Activated naive CD8-positive, alpha-beta T cell treated with anti-CD3 and anti-CD28 coated beads, Interleukin-2, amount 50 U/mL, for 16 hours (primary cell): ENCODE data around the gene NCOR2.

Experiments used
- DNase-seq: peaks from one replicate; pipeline ENCODE4 v3.0.0-alpha.2; 2020; ENCODE audit warnings: low read depth, low spot score

The NCOR2 gene

DNA sequence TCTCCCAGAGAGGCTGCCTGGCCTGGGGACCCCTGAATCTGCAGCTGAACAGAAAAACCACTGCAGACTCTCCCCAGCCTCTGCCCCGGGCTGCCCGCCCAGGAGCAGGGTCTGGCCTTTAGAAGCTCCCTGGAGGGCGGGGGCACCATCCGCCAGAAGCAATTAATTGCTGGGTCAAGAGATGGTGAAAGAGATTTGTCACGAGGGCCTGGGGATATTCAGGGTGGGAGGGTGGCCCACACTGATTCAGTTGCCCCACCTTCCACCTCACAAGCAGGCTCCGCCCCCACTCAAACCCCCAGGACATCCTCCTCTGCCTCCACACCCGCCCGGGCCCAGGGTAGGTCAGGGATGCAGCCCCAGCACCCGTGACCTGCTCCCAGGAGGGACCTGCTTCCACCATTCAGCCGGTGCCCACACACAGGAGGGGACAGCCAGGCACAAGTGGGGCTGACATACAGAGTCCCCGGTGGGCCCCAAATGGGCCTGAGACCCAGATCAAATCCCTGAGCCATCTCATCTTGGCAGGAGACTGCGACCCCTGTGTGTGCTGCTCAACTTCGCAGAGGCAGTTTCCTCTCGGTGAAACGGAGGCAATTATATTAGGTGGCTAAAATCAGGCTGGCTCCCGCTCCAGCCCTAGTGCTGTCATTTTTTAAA is 23.0 kb downstream of the NCOR2 start:
- DNase-seq = no peak

DNA sequence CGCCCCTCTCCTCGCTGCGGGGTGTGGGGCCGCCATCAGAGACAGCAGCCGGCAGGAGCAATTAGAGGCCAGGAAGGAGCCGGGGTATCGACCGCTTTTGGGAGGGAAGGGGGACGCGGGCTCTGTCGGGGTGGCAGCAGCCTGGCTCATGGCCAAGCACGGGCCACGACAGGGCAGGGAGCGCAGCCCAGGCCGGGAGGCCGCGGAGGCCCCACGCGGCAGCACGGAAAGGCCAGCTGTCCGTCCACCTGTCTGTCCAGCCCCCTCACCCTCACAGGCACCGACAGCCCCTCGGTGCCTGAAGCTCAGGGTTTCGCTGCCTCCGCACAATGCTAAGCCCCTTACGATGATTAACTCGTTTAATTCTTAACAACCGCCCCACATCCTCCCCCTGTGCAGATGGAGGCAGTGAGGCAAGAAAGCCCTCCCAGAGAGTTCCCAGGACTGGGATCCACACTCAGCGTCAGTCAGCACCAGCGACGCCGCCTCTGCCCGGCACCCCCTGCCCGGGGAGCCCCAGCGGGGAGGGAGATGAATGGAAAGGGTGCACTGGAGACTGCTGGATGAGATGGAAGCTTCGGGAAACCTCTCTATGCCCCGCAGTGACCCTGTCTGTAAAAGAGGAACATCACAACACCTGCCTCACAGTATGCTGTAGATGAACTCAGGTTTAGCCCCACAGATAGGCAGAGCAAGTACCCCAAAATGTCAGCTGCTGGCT is 23.7 kb downstream of the NCOR2 start:
- DNase-seq = no peak

DNA sequence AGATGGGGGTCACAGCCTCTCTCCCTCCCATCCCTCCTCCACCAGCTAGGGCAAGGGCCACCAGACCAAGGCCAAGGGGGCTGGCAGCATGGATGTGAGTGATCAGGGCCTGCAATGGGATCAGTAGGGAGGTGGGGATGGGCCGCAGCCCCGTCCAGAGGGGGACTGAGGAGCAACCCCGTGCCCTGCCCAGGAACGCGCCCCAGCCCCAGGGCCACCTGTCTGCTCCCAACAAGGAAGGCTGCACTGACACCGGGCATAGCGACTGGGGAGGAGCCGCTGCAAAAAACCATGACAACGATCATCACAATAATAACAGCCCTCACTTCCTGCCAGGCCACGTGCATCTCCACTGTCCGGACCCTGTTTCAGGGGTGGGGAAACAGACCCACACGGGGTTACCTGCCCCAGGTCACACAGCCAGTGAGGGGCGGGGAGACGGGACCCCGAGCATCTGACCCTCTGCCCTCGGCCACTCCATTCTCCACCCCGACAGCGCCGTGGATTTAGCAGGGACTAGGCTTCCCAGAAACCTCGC is 24.3 kb downstream of the NCOR2 start:
- no peak for DNase-seq

DNA sequence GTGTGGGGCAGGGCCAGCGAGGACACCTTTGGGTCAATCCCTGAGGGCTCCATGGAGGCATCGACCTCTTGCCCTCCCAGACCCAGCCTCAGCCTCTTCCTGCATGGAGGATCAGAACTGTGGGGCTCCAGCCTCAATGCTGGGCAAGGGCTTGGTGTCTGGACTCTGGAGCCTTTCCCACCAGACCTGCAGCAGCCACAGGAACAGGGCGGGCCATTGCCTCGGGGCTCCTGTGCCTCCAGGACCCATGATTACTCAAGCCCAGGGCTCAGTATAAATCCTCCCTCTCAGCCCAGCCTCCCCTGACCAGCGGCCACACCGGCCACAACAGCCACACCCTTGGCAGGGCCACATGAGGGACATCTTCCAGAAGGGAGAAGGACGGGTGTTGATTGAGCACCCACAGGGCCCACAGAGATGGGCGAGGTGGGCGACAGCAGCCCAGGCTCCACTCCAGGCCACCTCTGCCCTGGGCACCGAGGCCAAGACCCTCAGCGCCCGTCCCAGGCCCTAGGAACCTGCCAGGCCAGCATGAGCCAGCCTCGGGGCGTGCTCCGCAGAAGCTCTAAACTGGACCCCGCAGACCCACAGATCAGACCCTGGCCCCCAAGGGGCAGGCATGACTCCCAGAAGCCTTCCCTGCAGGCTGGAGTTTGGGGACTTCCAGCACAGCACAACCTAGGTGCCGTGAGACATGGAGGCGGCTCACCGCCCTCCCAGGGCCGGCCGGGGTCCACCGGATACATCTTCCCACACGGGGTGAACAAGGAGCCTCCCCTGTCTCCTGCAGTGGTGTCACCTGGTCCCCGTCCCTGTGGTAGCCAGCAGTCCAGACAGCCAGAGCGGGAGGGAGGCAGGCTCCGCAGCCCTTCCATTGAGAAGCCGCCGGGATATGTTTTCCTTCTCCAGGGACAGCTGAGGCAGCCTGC is 25.1 kb downstream of the NCOR2 start:
- DNase-seq = no peak

DNA sequence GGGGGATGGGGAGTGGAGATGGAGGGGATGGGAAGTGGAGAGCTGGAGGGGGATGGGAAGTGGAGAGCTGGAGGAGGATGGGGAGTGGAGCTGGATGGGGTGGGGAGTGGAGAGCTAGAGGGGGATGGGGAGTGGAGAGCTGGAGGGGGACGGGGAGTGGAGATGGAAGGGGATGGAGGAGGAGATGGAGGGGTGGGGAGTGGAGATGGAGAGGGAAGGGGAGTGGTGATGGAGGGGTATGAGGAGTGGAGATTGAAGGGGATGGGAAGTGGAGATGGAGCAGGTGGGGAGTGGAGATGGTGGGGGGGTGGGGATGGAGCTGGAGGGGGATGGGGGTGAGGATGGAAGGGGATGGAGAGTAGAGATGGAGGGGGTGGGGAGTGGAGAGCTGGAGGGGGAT is 26.1 kb downstream of the NCOR2 start:
- no peak for DNase-seq

DNA sequence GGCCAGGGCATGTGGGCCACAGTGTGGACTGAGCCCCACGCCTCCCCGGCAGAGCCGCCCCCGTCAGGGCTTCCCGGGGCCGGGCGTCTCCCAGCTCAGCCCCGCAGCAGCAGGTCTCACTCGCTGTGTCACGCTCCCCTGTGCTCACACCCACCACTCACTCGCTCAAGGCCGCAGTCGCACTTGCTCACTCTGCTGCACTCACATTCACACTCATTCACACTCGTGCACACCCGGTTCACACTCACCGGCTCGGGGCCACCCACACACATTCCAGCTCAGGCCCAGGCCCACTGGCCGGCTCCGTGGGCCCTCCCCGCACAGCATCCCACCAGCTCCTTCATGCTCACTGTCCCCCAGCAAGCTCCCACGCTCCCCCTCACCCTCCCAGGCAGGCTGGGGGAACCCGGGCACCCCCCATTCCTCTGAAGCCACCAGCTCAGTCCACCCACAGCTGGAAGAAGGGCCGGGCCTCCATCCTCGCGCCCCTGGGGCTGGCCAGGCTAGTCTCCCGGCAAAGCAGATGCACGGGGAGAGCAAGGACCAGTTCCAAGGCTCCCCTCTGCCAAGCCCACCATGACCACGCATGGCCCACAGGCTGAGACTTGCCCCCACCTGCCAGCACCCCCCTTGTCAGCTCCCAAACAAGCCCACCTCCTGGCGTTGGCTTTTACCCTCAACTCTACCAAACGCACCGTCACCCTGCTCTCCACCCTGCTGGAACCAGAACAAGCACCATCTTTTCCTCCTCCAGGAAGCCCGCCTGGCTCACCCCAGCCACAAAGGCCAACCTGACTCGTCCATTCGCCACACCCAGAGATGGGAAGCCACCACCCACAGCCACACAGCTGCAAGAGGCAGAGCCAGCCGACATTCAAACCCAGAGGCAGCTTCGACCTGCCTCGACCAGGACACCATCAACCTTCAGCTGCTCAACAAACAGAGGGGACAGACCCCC is 28.0 kb downstream of the NCOR2 start:
- no peak for DNase-seq

DNA sequence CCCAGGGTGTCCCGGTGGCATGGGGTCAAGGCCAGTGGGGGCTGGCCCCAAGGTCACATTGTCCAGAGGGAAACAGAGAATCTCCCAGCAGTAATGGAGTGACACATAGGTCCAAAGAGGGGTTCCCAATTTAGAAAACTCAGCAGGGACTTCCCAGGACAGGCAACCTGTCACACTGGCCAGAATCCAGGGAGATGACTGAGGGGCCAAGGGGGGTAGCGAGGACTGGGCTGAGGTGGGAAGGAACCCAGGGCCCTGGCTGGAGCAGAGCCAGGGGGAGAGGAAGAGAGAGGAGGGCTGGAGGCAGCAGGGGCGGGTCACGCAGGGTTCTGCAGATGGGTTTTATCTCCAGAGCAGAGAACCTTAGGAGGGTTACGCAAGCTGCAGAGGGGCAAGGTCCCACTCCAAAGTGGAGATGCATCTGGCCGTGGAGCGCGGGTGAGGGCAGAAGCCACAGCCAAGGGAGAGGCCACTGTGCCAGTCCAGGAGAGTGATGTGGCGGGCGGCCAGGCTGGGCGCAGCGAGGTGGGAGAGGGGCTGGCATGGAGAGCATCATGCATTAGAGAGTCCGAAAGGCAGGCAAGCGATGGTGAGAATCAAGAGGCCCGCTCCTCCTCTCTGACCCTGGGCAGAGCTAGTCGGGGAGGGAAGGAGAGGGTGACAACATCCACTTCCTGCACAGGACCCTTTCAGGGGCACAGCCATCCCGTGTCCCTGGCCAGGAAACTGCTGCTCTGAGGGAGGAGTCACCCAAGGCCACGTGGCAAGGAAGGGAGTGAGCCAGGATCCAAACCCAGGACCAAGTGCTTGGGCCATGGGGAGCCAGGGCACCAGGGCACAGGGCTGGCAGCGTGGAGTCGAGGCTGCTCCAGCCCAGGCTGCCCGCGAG is 29.0 kb downstream of the NCOR2 start:
- no peak for DNase-seq

DNA sequence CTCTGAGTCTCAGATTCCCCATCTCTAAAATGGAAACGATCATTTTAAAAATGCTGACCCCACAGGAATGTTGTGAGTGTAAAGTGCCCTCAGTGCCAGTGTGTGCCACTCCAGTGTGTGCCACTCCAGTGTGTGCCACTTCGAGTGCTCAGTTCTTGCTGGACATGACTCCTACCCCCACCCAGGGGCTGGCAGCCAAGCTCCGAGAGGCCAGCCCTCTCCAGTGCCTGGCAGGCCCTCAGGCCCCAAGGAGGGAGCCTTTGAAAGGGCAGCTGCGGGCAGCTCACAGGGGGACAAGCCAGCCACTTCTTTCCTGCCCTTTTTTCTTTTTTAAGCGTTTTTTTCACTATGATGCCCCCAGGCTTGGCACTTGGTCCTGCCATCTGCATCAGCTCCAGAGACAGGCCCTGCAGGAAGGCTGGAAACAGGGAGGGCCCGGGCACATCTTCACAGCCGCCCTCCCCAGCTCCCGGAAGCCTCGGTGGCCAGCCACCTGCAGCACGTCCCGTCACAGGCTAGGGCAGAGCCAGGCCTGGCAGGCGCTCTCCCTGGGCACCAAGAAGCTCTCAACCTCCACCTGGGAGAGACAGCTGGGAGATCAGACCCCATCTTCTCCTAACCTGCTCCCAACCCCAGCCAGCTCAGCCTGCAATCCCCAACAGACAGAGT is 29.8 kb downstream of the NCOR2 start:
- DNase-seq = no peak

DNA sequence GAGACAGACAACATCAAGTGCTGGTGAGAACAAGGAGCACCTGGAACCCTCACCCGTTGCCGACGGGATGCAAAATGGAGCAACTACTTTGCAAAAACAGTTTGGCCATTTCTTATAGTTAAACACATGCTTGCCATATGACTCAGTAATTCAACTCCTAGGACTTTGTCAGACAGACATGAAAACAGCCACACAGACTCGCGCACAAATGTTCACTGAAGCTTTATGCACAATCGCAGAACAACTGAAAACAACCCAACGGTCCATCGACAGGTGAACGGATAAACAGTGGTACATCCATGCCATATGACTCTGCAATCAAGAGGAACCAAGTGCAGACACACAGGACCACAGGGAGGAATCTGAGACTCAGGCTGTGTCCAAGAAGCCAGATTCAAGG is 30.8 kb downstream of the NCOR2 start:
- DNase-seq = no peak

DNA sequence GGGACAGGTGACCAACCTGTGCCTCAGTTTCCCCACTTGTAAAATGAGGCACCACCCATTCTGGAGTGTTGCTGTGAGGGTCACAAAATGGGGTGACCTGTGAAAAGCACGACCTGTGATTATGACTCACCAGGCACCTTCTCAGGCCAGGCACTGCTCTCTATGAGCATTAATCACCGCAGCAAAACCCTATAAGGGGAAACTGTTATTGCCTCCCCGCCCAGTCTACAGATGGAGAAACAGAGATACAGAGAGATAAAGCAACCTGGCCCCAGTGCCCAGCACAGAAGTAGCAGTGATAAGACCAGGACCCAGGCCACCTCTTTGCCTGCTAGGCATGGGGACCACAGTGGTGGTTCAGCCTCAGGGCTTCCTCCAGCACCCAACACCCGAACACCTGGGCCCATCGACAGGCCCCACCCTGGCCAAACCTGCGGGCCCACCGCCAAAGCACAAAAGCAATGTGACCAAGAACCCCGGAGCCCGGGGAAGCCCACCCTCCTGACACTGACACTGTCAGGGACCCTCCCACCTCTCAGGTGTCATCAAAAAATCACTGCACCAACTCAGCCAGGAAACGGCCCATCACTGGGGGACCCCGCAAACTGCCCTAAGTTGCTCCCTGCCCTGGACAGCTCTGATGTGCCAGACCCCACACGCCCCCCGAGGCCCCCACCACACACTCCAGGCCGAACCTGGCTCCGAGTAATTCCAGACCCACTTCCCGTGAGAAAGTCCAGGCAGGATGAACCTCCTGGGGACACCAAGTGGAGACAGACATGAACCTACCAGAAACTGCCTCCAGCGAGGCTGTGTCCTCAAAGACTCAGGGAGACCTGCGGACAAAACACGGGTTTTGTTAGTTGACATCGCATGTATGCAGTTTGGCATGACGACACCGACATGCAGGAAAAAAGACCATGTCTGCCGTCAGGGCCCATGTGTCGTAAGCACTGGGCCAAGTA is 32.4 kb downstream of the NCOR2 start:
- no peak for DNase-seq

DNA sequence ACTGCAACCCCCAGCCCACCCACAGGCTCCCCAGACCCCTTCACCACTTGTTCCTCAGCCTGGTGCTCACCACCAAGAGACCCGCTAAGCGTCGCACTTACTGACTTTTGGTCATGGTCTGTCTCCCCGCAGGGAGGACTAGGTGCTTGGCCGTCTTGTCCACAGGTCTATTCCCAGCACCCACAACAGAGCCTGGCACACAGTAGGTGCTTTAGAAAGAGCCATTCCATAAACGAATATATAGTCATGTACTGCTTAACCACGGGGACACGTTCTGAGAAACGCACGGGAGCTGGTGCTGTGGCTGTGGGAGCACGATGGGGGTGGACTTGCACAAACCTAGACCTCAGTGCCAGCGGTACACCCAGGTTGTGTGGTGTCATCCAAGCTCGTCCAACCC is 34.0 kb downstream of the NCOR2 start:
- no peak for DNase-seq

DNA sequence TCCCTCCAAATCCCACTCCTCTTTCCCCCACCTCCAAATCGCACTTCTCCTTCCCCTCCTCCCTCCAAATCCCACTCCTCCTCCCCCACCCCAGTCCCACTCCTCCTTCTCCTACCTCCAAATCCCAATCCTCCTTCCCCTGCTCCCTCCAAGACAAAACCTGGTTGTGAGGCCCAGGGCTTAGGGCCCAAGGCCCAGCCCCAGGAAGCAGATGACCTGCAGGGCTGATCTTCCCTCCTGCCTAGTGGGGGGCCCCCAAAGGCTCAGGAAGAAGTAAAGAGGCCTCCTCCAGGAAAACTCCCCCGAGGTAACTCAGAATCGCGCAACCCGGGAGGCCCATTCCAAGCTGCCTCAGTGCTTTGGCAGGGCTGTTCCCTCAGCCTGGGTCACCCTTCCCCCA is 34.4 kb downstream of the NCOR2 start:
- DNase-seq = no peak

DNA sequence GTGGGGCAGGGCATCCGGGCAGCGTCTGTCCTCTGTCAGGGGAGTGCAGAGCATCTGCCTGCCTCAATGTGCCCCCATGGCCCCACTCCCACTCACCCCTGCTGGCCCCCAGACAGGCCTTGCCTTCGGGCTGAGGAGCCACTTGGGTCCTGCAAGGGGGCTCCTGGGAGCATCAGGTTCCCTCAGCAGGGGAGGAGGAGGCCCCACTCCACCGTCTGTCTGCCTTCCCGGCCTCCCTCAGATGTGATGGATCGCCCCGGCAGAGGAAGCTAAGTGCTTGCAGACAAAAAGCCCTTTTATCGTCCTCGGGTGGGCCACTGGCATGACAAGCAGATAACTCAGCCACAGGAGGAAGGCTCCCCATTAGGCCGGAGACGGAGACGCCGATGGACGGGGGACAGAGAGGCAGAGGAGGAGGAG is 35.1 kb downstream of the NCOR2 start:
- no peak for DNase-seq

DNA sequence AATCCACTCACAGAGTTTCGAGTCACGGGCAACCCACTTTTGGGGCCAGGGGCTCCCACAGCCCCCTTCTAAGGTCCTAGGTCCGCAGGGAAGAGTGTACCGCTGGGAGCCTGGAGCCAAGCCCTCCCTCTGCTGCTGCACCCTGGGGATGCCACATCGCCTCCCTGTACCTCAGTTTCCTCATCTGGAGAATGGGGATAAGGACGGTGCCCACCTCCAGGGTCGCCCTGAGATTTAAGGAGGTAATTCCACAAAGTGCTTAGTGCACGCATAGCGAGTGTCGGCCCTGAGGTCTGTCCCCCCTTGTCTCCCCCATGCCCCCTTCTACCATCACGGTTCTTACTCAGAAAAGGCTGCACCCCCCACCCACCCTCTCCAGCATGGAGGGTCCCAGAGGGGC is 35.5 kb downstream of the NCOR2 start:
- no peak for DNase-seq

DNA sequence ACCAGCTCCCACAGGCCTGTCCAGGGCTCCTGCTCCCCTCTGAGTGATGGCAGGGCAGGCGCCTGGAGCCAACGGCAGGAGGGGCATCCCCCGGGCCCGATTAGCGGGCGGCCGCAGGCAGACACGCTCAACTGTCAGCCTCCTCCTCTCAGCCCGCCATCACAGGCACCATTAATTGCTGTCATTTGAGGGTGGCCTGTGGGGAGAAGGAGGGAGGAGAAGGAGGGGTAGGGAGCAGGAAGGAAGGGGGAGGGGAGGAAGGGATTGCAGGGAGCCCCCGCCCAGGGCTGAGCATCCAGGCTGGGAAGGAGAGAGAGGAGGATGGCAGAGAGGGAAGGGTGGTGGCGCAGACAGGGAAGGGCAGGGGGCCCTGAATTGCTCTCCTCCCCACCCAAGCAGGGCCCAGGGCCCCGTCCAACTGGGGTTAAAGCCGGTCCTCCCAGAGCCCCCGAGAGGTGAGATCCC is 36.1 kb downstream of the NCOR2 start:
- no peak for DNase-seq

DNA sequence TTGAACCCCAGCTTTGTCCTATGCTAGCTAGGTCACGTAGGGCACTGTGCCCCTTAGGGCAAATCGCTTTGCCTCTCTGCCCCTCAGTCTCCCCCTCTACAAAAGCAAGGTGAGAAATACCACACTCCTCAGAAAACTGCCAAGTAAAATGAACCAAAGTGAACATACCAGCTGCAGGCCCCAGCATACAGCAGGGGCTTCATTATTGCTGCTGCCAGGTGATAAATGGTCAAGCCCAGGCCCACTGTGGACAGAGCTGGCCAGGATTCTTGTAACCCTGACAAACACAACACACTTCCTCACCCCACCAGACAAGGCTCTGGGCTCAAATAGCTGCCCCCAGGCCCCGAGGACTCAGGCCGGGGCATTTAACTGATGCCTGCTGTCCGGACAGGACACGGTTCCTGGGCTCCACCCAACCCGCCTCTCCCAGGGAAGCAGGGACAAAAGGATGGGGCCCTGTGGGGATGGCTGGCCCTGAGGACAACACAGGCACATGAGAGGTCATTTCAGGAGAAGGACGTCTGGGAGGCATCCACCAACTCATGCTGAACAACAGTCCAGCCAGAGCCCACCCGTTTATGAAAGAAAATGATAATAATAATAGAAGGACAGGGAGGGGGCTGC is 36.7 kb downstream of the NCOR2 start:
- DNase-seq = no peak

DNA sequence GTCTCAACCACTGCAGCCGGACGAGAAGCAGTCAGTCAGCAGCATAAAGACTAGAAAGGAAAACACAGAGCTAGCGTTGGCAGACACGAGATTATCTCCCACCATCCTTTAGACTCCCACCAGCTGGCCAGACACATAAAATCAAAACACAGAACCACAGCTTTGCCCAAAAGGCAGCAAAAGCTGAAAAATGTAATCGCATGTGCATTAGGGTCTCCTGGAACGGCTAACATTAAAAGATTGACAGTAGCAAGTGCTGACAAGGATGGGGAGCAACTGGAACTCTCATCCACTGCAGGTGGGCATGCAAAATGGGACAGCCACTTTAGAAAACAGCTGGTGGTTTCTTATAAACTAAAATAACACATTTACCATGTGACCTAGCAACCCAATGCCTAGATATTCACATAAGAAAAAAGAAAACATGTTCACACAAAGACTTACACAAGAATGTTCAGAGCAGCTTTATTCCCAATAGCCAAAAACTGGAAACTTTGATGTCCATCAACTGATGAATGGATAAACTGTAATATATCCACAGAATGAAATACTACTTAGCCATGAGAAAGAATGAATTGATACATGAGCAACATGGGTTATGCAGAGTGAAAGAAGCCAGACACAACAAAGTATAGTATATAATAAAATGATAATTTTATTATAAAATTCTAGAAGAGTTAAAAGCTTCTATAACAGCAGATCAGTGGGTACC is 37.7 kb downstream of the NCOR2 start:
- no peak for DNase-seq
